BE2C (cell line): ENCODE results near the gene BEND7. TPM values are rescaled to one million over a fixed set of nuclear protein-coding genes. Genes with fewer than 3 reads are reported as not detected.

ENCODE experiments used
- DNase-seq: peaks from one replicate; pipeline ENCODE4 v3.0.0-alpha.2; 2020
- H3K27me3 ChIP-seq: fragments of 250-450 bp; sonication (Bioruptor Pico); 2 replicates; pipeline ENCODE4 v1.5.1; 2020; ENCODE audit warnings: mild to moderate bottlenecking
- H3K36me3 ChIP-seq: fragments of 250-450 bp; sonication (Bioruptor Pico); 2 replicates; pipeline ENCODE4 v1.5.1; 2020; ENCODE audit warnings: mild to moderate bottlenecking
- H3K4me1 ChIP-seq: fragments of 250-450 bp; sonication (Bioruptor Pico); 2 replicates; pipeline ENCODE4 v1.5.1; 2020
- H3K4me3 ChIP-seq: 2 replicates; pipeline ENCODE4 v1.5.1; 2011; ENCODE audit warnings: low read depth, low read length
- H3K9me3 ChIP-seq: fragments of 250-450 bp; sonication (Bioruptor Pico); 2 replicates; pipeline ENCODE4 v1.5.1; 2020
- CTCF ChIP-seq: IDR thresholded peaks from 2 replicates; pipeline ENCODE4 v1.5.1; 2012; ENCODE audit warnings: mild to moderate bottlenecking, low read depth, low read length
- polyA plus RNA-seq: library from polyadenylated mRNA; unstranded; fragments of >200 nt; gene quantifications from one replicate; pipeline ENCODE4 v1.2.1, GENCODE V29; 2012; ENCODE audit warnings: low read depth, missing spikeins; ENCODE audit not compliant: insufficient read length, insufficient read depth

BEND7 gene, protein sequence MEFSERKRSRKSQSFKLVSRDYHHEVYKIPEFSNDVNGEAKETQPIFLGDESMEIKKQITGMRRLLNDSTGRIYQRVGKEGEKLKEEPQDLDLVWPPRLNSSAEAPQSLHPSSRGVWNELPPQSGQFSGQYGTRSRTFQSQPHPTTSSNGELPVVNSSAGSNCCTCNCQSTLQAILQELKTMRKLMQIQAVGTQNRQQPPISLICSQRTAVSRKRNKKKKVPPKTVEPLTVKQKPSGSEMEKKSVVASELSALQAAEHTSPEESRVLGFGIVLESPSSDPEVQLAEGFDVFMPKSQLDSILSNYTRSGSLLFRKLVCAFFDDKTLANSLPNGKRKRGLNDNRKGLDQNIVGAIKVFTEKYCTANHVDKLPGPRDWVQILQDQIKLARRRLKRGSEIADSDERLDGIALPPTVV
- polyA plus RNA-seq: not detected

DNA sequence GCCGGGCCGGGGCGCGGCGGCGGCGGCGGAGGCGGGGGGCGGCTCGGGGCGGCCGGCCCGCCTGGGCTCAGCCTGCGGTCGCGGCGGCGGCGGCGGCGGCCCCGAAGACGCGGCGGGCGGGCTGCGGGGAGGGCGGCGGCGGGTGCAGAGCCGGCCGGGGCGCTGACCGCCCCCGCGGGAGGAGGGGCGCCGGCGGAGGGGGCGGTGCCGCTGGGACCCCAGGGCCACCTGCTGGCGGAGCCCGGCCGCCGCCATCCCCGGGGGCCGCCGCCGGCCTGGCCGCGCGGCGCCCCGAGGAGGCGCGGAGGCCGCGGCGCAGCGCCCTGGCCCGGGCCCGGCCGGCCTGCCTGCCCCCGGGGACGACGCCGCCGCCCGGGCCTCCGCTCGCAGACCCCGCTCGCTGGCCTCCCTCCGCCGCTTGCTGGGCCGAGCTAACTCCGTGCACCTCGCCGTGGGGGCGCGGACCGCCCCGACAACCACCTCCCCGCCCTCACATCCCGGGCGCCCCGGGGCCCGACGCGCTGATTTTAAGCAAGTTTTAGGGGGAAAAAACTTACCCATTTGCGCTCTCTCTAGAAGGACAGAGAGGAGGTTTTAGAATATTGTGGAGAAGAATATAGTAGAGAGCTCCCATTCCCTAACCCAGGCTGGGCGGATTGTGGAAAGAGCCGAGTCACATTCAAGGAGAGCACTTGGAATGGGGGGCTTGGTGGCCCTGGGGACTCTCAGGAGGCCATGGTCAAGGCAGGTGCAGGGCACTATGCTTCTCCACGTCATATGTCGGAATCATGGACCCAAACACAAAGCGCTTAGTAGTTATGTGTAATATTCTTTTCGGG lies at the start of gene BEND7:
Gene BEND7 (minus strand): TSS at position 140 of the 839 bp plus-strand sequence. CDS start 481 bp downstream, outside the sequence.
- no peaks in the 10 kb centered on the region for H3K4me1 ChIP-seq
- no peaks in the 10 kb centered on the region for H3K9me3 ChIP-seq
- TF ChIP-seq CTCF: no peak
- H3K36me3 ChIP-seq: no peaks in the 10 kb centered on the region
- H3K27me3 ChIP-seq: peaks cover 72% of the 10 kb centered on the region
- no peak within 1 kb of the TSS; the same call in 1 of the 2 replicates for H3K4me3 ChIP-seq
- DNase-seq: no peak

- no peak for DNase-seq
- Histone ChIP-seq H3K9me3 (no peaks in the 10 kb centered on the region), H3K36me3 (no peaks in the 10 kb centered on the region), H3K4me3 (no peak overlapping the region), H3K4me1 (no peaks in the 10 kb centered on the region), H3K27me3 (no peaks in the 10 kb centered on the region)
- no peak for TF ChIP-seq CTCF
Measured at GRCh38 chr10:13573960-13574359, 45.1 kb upstream of the BEND7 start.

- no peaks in the 10 kb centered on the region for H3K9me3 ChIP-seq
- DNase-seq: no peak
- H3K36me3 ChIP-seq: no peaks in the 10 kb centered on the region
- H3K27me3 ChIP-seq: no peaks in the 10 kb centered on the region
- H3K4me1 ChIP-seq: no peaks in the 10 kb centered on the region
- no peak for TF ChIP-seq CTCF
- no peak overlapping the region for H3K4me3 ChIP-seq
Measured at GRCh38 chr10:13571541-13571940, 42.7 kb upstream of the BEND7 start.

GRCh38 chr10:13567030-13567429 lies 38.2 kb upstream of the BEND7 start:
- no peaks in the 10 kb centered on the region for H3K36me3 ChIP-seq
- DNase-seq: no peak
- H3K27me3 ChIP-seq: no peaks in the 10 kb centered on the region
- H3K9me3 ChIP-seq: no peaks in the 10 kb centered on the region
- no peaks in the 10 kb centered on the region for H3K4me1 ChIP-seq
- TF ChIP-seq CTCF: no peak
- H3K4me3 ChIP-seq: no peak overlapping the region

DNA sequence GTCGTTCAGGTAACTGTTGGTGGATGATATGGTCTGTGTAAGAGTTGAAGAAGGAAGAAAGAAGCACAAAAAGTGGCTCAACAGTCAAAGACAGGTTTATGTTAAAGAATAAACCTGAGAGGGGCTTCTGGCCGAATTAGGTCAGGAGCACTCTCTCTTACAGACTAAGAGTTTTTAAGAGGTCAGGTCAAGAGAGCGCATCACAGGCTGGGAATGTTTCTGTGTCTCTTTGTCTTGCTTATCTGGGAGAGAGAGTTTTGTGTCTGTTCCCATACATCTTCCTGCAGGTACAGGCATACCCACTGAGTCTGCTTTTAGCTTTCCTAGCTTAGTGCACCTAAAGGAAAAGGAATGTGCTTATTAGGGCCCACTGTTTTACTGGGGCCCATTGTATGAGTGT lies 35.8 kb upstream of the BEND7 start:
- DNase-seq: no peak
- no peak for TF ChIP-seq CTCF
- Histone ChIP-seq H3K4me3 (no peak overlapping the region), H3K27me3 (no peaks in the 10 kb centered on the region), H3K4me1 (no peaks in the 10 kb centered on the region), H3K36me3 (no peaks in the 10 kb centered on the region), H3K9me3 (no peaks in the 10 kb centered on the region)
